ENCODE results near the gene C2orf72. TPM values are rescaled to one million over a fixed set of nuclear protein-coding genes. Genes with fewer than 3 reads are reported as not detected.

The C2orf72 gene
- total and polyA plus RNA-seq, 4 donors, result 33.2 to 141 (median 84.9) TPM

GRCh38 chr2:231057590-231057989, 20.3 kb downstream of the C2orf72 start:
- no peak for TF ChIP-seq RAD21 (IDR thresholded peaks at IDR 0.05)
- peak; percentile 83 for TF ChIP-seq REST (IDR thresholded peaks at IDR 0.05)
- peak overlapping the region; percentile 88 to 91 for H3K9ac ChIP-seq (ENCODE audit: low read depth in 1 of 2, low read length in 2 of 2)
- H3K9me3 ChIP-seq (ENCODE audit: control insufficient read depth in 4 of 4, low read length in 3 of 4), result no peaks in the 10 kb centered on the region
- H3K27me3 ChIP-seq (ENCODE audit: control insufficient read depth in 4 of 4, insufficient read depth in 4 of 4, low read length in 3 of 4), result no peaks in the 10 kb centered on the region
- peak overlapping the region; percentile 91 to 96 for H3K27ac ChIP-seq (ENCODE audit: low read depth in 1 of 2, low read length in 2 of 2)
- peaks cover 0 to 4% (median 2%) of the 10 kb centered on the region in 4 donors for H3K36me3 ChIP-seq (ENCODE audit: control insufficient read depth in 4 of 4, insufficient read depth in 3 of 4, low read depth in 1 of 4, low read length in 3 of 4)
- peaks cover 4 to 55% (median 49%) of the 10 kb centered on the region in 4 donors for H3K4me1 ChIP-seq (ENCODE audit: control insufficient read depth in 4 of 4, insufficient read depth in 4 of 4, low read length in 3 of 4)
- 4% methylated on average over 10 of the region's 10 CpGs for WGBS
- DNase-seq (ENCODE audit: low spot score), result no peak
- H3K4me3 ChIP-seq (ENCODE audit: low read depth in 1 of 3, low read length in 3 of 3), result peak overlapping the region; percentile 91 to 96 (median 91)

- H3K4me3 ChIP-seq (ENCODE audit: low read depth in 1 of 3, low read length in 3 of 3), result peak overlapping the region in 1 of 3 donors; percentile 18
- no peak for TF ChIP-seq RAD21 (IDR thresholded peaks at IDR 0.05)
- H3K9ac ChIP-seq (ENCODE audit: low read depth in 1 of 2, low read length in 2 of 2), result no peak overlapping the region
- no peaks in the 10 kb centered on the region for H3K9me3 ChIP-seq (ENCODE audit: control insufficient read depth in 4 of 4, low read length in 3 of 4)
- peaks cover 0 to 16% (median 6%) of the 10 kb centered on the region in 4 donors for H3K36me3 ChIP-seq (ENCODE audit: control insufficient read depth in 4 of 4, insufficient read depth in 3 of 4, low read depth in 1 of 4, low read length in 3 of 4)
- peaks cover 4 to 44% (median 38%) of the 10 kb centered on the region in 4 donors for H3K4me1 ChIP-seq (ENCODE audit: control insufficient read depth in 4 of 4, insufficient read depth in 4 of 4, low read length in 3 of 4)
- H3K27ac ChIP-seq (ENCODE audit: low read depth in 1 of 2, low read length in 2 of 2), result peak overlapping the region in 1 of 2 donors; percentile 43
- no peak for DNase-seq (ENCODE audit: low spot score)
- 69% methylated on average over 4 of the region's 4 CpGs for WGBS
- H3K27me3 ChIP-seq (ENCODE audit: control insufficient read depth in 4 of 4, insufficient read depth in 4 of 4, low read length in 3 of 4), result no peaks in the 10 kb centered on the region
Measured at GRCh38 chr2:231058761-231059550, 21.6 kb downstream of the C2orf72 start.

- Histone ChIP-seq H3K4me3 (ENCODE audit: low read depth in 1 of 3, low read length in 3 of 3) (no peak overlapping the region), H3K9ac (ENCODE audit: low read depth in 1 of 2, low read length in 2 of 2) (peak overlapping the region in 1 of 2 donors; percentile 34), H3K27me3 (ENCODE audit: control insufficient read depth in 4 of 4, insufficient read depth in 4 of 4, low read length in 3 of 4) (no peaks in the 10 kb centered on the region), H3K4me1 (ENCODE audit: control insufficient read depth in 4 of 4, insufficient read depth in 4 of 4, low read length in 3 of 4) (peaks cover 4 to 44% (median 38%) of the 10 kb centered on the region in 4 donors), H3K36me3 (ENCODE audit: control insufficient read depth in 4 of 4, insufficient read depth in 3 of 4, low read depth in 1 of 4, low read length in 3 of 4) (peaks cover 2 to 24% (median 12%) of the 10 kb centered on the region in 4 donors), H3K27ac (ENCODE audit: low read depth in 1 of 2, low read length in 2 of 2) (peak overlapping the region; percentile 3 to 43), H3K9me3 (ENCODE audit: control insufficient read depth in 4 of 4, low read length in 3 of 4) (no peaks in the 10 kb centered on the region)
- WGBS, result 85% methylated on average over 2 of the region's 2 CpGs
- DNase-seq (ENCODE audit: low spot score), result no peak
- TF ChIP-seq YY1 (IDR thresholded peaks at IDR 0.05), result no peak
- no peak for TF ChIP-seq SP1 (IDR thresholded peaks at IDR 0.05)
- no peak for TF ChIP-seq EGR1 (IDR thresholded peaks at IDR 0.05; ENCODE audit: low read depth in 2 of 2)
- TF ChIP-seq TAF1 (conservative IDR thresholded peaks at IDR 0.05), result no peak
- no peak for TF ChIP-seq RXRA (IDR thresholded peaks at IDR 0.05)
- TF ChIP-seq HNF4A (conservative IDR thresholded peaks at IDR 0.05), result no peak
- no peak for TF ChIP-seq ZBTB33 (IDR thresholded peaks at IDR 0.05)
- TF ChIP-seq RAD21 (IDR thresholded peaks at IDR 0.05), result no peak
- no peak for TF ChIP-seq CTCF (IDR thresholded peaks at IDR 0.05; ENCODE audit: low read depth, low read length, missing input control)
- TF ChIP-seq FOXA1 (IDR thresholded peaks at IDR 0.05), result no peak
- no peak for TF ChIP-seq GABPA (IDR thresholded peaks at IDR 0.05 in 1 of 2, conservative IDR thresholded peaks at IDR 0.05 in 1 of 2)
- no peak for TF ChIP-seq ATF3 (IDR thresholded peaks at IDR 0.05)
- TF ChIP-seq REST (IDR thresholded peaks at IDR 0.05), result no peak
- no peak for TF ChIP-seq MAX (IDR thresholded peaks at IDR 0.05)
Measured at GRCh38 chr2:231059756-231060155, 22.4 kb downstream of the C2orf72 start.
